ENCODE measurements around the gene PARP2.
"Not testable (repeated sequence)": the region's sequence is repeated elsewhere in the genome, so short reads cannot be mapped to it uniquely, and the experiment has no call there.

The PARP2 gene

GRCh38 chr14:20356422-20356821 is 13.0 kb downstream of the PARP2 start:
- Mint-ChIP-seq H3K36me3 (ENCODE audit: insufficient read depth) (peaks cover 37% of the 10 kb centered on the region), H3K27ac (ENCODE audit: low read depth) (peak overlapping the region; percentile 1), H3K27me3 (no peaks in the 10 kb centered on the region), H3K4me3 (no peak overlapping the region), H3K4me1 (peaks cover 5% of the 10 kb centered on the region), H3K9me3 (no peaks in the 10 kb centered on the region)
- ATAC-seq (replicated peaks; ENCODE audit: extremely low read depth, poor library complexity, severe bottlenecking) (no peak), DNase-seq (ENCODE audit: low spot score in 2 of 2) (no peak)

GRCh38 chr14:20358474-20358873 is 15.0 kb downstream of the PARP2 start:
- ATAC-seq (replicated peaks; ENCODE audit: extremely low read depth, poor library complexity, severe bottlenecking); H3K4me3 Mint-ChIP-seq; DNase-seq (ENCODE audit: low spot score in 2 of 2); H3K9me3 Mint-ChIP-seq; H3K4me1 Mint-ChIP-seq; H3K27me3 Mint-ChIP-seq: not testable (repeated sequence)
- H3K27ac Mint-ChIP-seq (ENCODE audit: low read depth) = peak overlapping the region; percentile 78
- H3K36me3 Mint-ChIP-seq (ENCODE audit: insufficient read depth) = peaks cover 24% of the 10 kb centered on the region

GRCh38 chr14:20365928-20366327 is 22.5 kb downstream of the PARP2 start:
- no peaks in the 10 kb centered on the region for H3K27me3 Mint-ChIP-seq
- peaks cover 51% of the 10 kb centered on the region for H3K36me3 Mint-ChIP-seq (ENCODE audit: insufficient read depth)
- H3K4me1 Mint-ChIP-seq = no peaks in the 10 kb centered on the region
- H3K4me3 Mint-ChIP-seq = no peak overlapping the region
- DNase-seq (ENCODE audit: low spot score in 2 of 2) = no peak
- ATAC-seq (replicated peaks; ENCODE audit: extremely low read depth, poor library complexity, severe bottlenecking) = no peak
- H3K9me3 Mint-ChIP-seq = no peaks in the 10 kb centered on the region
- H3K27ac Mint-ChIP-seq (ENCODE audit: low read depth) = no peak overlapping the region

- H3K36me3 Mint-ChIP-seq (ENCODE audit: insufficient read depth) = peaks cover 77% of the 10 kb centered on the region
- no peaks in the 10 kb centered on the region for H3K4me1 Mint-ChIP-seq
- H3K27me3 Mint-ChIP-seq = no peaks in the 10 kb centered on the region
- DNase-seq (ENCODE audit: low spot score in 2 of 2) (no peak), ATAC-seq (replicated peaks; ENCODE audit: extremely low read depth, poor library complexity, severe bottlenecking) (no peak)
- H3K9me3 Mint-ChIP-seq = no peaks in the 10 kb centered on the region
- H3K27ac Mint-ChIP-seq (ENCODE audit: low read depth) = no peak overlapping the region
- no peak overlapping the region for H3K4me3 Mint-ChIP-seq
Observed at GRCh38 chr14:20372796-20373195, 29.4 kb downstream of the PARP2 start.

- Mint-ChIP-seq H3K9me3 (no peaks in the 10 kb centered on the region), H3K27me3 (no peaks in the 10 kb centered on the region), H3K36me3 (ENCODE audit: insufficient read depth) (peaks cover 73% of the 10 kb centered on the region), H3K4me1 (no peaks in the 10 kb centered on the region), H3K4me3 (no peak overlapping the region), H3K27ac (ENCODE audit: low read depth) (no peak overlapping the region)
- ATAC-seq (replicated peaks; ENCODE audit: extremely low read depth, poor library complexity, severe bottlenecking) (no peak), DNase-seq (ENCODE audit: low spot score in 2 of 2) (no peak)
Observed at GRCh38 chr14:20375471-20375870, 32.0 kb downstream of the PARP2 start.

- Mint-ChIP-seq H3K9me3 (no peaks in the 10 kb centered on the region), H3K4me3 (no peak overlapping the region), H3K4me1 (no peaks in the 10 kb centered on the region), H3K36me3 (ENCODE audit: insufficient read depth) (peaks cover 69% of the 10 kb centered on the region), H3K27ac (ENCODE audit: low read depth) (no peak overlapping the region), H3K27me3 (no peaks in the 10 kb centered on the region)
- DNase-seq (ENCODE audit: low spot score in 2 of 2) = no peak
- no peak for ATAC-seq (replicated peaks; ENCODE audit: extremely low read depth, poor library complexity, severe bottlenecking)
Observed at GRCh38 chr14:20376071-20376588, 32.7 kb downstream of the PARP2 start.

GRCh38 chr14:20377171-20377570 is 33.7 kb downstream of the PARP2 start:
- Mint-ChIP-seq H3K4me3 (no peak overlapping the region), H3K4me1 (no peaks in the 10 kb centered on the region), H3K36me3 (ENCODE audit: insufficient read depth) (peaks cover 61% of the 10 kb centered on the region), H3K27ac (ENCODE audit: low read depth) (no peak overlapping the region), H3K9me3 (no peaks in the 10 kb centered on the region), H3K27me3 (no peaks in the 10 kb centered on the region)
- ATAC-seq (replicated peaks; ENCODE audit: extremely low read depth, poor library complexity, severe bottlenecking) (no peak), DNase-seq (ENCODE audit: low spot score in 2 of 2) (no peak)

GRCh38 chr14:20379743-20380142 is 36.3 kb downstream of the PARP2 start:
- no peak overlapping the region for H3K4me3 Mint-ChIP-seq

GRCh38 chr14:20380681-20381080 is 37.2 kb downstream of the PARP2 start:
- H3K4me1 Mint-ChIP-seq = no peaks in the 10 kb centered on the region
- DNase-seq (ENCODE audit: low spot score in 2 of 2) = no peak
- no peak for ATAC-seq (replicated peaks; ENCODE audit: extremely low read depth, poor library complexity, severe bottlenecking)
- no peak overlapping the region for H3K27ac Mint-ChIP-seq (ENCODE audit: low read depth)
- H3K4me3 Mint-ChIP-seq = no peak overlapping the region
- peaks cover 53% of the 10 kb centered on the region for H3K36me3 Mint-ChIP-seq (ENCODE audit: insufficient read depth)
- no peaks in the 10 kb centered on the region for H3K27me3 Mint-ChIP-seq
- H3K9me3 Mint-ChIP-seq = no peaks in the 10 kb centered on the region

More at GRCh38 chr14:20379743-20380142, 36.3 kb downstream of the PARP2 start:
- Mint-ChIP-seq H3K36me3 (ENCODE audit: insufficient read depth) (peaks cover 58% of the 10 kb centered on the region), H3K27me3 (no peaks in the 10 kb centered on the region), H3K9me3 (no peaks in the 10 kb centered on the region), H3K27ac (ENCODE audit: low read depth) (no peak overlapping the region), H3K4me1 (no peaks in the 10 kb centered on the region)
- ATAC-seq (replicated peaks; ENCODE audit: extremely low read depth, poor library complexity, severe bottlenecking) = no peak
- no peak for DNase-seq (ENCODE audit: low spot score in 2 of 2)

GRCh38 chr14:20381341-20381740 is 37.9 kb downstream of the PARP2 start:
- DNase-seq (ENCODE audit: low spot score in 2 of 2) (no peak), ATAC-seq (replicated peaks; ENCODE audit: extremely low read depth, poor library complexity, severe bottlenecking) (no peak)
- Mint-ChIP-seq H3K27ac (ENCODE audit: low read depth) (no peak overlapping the region), H3K4me3 (no peak overlapping the region), H3K36me3 (ENCODE audit: insufficient read depth) (peaks cover 55% of the 10 kb centered on the region), H3K27me3 (no peaks in the 10 kb centered on the region), H3K4me1 (no peaks in the 10 kb centered on the region), H3K9me3 (no peaks in the 10 kb centered on the region)

- Mint-ChIP-seq H3K27ac (ENCODE audit: low read depth) (no peak overlapping the region), H3K4me1 (no peaks in the 10 kb centered on the region), H3K4me3 (no peak overlapping the region), H3K9me3 (no peaks in the 10 kb centered on the region), H3K27me3 (no peaks in the 10 kb centered on the region), H3K36me3 (ENCODE audit: insufficient read depth) (peaks cover 53% of the 10 kb centered on the region)
- DNase-seq (ENCODE audit: low spot score in 2 of 2) (no peak), ATAC-seq (replicated peaks; ENCODE audit: extremely low read depth, poor library complexity, severe bottlenecking) (no peak)
Observed at GRCh38 chr14:20382526-20382925, 39.1 kb downstream of the PARP2 start.

- Mint-ChIP-seq H3K4me3 (no peak overlapping the region), H3K9me3 (no peaks in the 10 kb centered on the region), H3K4me1 (peaks cover 3% of the 10 kb centered on the region), H3K36me3 (ENCODE audit: insufficient read depth) (peaks cover 55% of the 10 kb centered on the region), H3K27me3 (no peaks in the 10 kb centered on the region), H3K27ac (ENCODE audit: low read depth) (no peak overlapping the region)
- DNase-seq (ENCODE audit: low spot score in 2 of 2) = no peak
- no peak for ATAC-seq (replicated peaks; ENCODE audit: extremely low read depth, poor library complexity, severe bottlenecking)
Observed at GRCh38 chr14:20383032-20383431, 39.6 kb downstream of the PARP2 start.

GRCh38 chr14:20383636-20384035 is 40.2 kb downstream of the PARP2 start:
- Mint-ChIP-seq H3K27ac (ENCODE audit: low read depth) (no peak overlapping the region), H3K36me3 (ENCODE audit: insufficient read depth) (peaks cover 56% of the 10 kb centered on the region), H3K4me1 (peaks cover 6% of the 10 kb centered on the region), H3K9me3 (no peaks in the 10 kb centered on the region), H3K27me3 (no peaks in the 10 kb centered on the region), H3K4me3 (no peak overlapping the region)
- ATAC-seq (replicated peaks; ENCODE audit: extremely low read depth, poor library complexity, severe bottlenecking) (no peak), DNase-seq (ENCODE audit: low spot score in 2 of 2) (no peak)

GRCh38 chr14:20384321-20384720 is 40.9 kb downstream of the PARP2 start:
- ATAC-seq (replicated peaks; ENCODE audit: extremely low read depth, poor library complexity, severe bottlenecking) = no peak
- H3K27ac Mint-ChIP-seq (ENCODE audit: low read depth) = no peak overlapping the region
- H3K9me3 Mint-ChIP-seq = no peaks in the 10 kb centered on the region
- peaks cover 56% of the 10 kb centered on the region for H3K36me3 Mint-ChIP-seq (ENCODE audit: insufficient read depth)
- H3K27me3 Mint-ChIP-seq = no peaks in the 10 kb centered on the region
- no peak for DNase-seq (ENCODE audit: low spot score in 2 of 2)
- H3K4me1 Mint-ChIP-seq = peaks cover 9% of the 10 kb centered on the region
- no peak overlapping the region for H3K4me3 Mint-ChIP-seq

Measured in central memory CD8-positive, alpha-beta T cell (primary cell).